NB4 (cell line): ENCODE measurements around the gene ITPR2.

Experiments
- MYC ChIP-seq: IDR thresholded peaks from 2 replicates; pipeline ENCODE4 v1.6.1; 2011; ENCODE audit warnings: low read depth, low read length
- POLR2A ChIP-seq: IDR thresholded peaks from 2 replicates; pipeline ENCODE4 v1.6.1; 2011; ENCODE audit warnings: mild to moderate bottlenecking; ENCODE audit not compliant: insufficient read length; ENCODE audit errors: extremely low read depth
- TF ChIP-seq, protein P1 (sequence below): IDR thresholded peaks from one replicate; pipeline ENCODE4 v1.5.1; 2012; ENCODE audit warnings: low read depth, low read length
- TF ChIP-seq, protein P2 (sequence below): IDR thresholded peaks from 2 replicates; pipeline ENCODE4 v1.6.1; 2011; ENCODE audit warnings: low read depth, low read length

DNA sequence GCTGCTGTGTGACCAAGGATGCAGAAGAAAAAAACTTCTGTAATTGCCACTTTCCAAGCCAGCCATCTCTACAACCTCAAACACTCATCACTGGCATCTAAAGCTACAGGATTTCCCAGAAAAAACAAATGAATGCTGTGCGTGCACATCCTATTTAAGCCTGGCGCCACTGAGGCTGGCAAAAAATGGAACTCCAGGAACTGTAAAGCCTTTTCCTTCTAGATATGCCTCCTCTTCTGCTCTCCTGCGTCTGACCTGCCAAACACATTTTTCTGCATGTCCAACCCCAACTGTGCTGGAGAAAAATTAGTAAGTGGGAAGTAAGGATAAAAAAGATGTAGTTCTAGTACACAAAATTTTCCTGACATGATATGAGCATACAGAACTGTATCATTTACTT, 184.9 kb downstream of the ITPR2 start:
- TF ChIP-seq, protein P1, sequence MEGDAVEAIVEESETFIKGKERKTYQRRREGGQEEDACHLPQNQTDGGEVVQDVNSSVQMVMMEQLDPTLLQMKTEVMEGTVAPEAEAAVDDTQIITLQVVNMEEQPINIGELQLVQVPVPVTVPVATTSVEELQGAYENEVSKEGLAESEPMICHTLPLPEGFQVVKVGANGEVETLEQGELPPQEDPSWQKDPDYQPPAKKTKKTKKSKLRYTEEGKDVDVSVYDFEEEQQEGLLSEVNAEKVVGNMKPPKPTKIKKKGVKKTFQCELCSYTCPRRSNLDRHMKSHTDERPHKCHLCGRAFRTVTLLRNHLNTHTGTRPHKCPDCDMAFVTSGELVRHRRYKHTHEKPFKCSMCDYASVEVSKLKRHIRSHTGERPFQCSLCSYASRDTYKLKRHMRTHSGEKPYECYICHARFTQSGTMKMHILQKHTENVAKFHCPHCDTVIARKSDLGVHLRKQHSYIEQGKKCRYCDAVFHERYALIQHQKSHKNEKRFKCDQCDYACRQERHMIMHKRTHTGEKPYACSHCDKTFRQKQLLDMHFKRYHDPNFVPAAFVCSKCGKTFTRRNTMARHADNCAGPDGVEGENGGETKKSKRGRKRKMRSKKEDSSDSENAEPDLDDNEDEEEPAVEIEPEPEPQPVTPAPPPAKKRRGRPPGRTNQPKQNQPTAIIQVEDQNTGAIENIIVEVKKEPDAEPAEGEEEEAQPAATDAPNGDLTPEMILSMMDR = no peak
- TF ChIP-seq POLR2A (no peak), MYC (no peak)
- TF ChIP-seq, protein P2, sequence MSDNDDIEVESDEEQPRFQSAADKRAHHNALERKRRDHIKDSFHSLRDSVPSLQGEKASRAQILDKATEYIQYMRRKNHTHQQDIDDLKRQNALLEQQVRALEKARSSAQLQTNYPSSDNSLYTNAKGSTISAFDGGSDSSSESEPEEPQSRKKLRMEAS = no peak
